Epithelial cell of proximal tubule (primary cell): Measurements from ENCODE around the gene TMEM88. TPM values are rescaled to one million over a fixed set of nuclear protein-coding genes. Genes with fewer than 3 reads are reported as not detected.

Experiments
- DNase-seq: peaks from one replicate; pipeline ENCODE4 v3.0.0-alpha.2; 2011; ENCODE audit warnings: low read depth
- H3K4me3 ChIP-seq: 2 replicates; pipeline ENCODE4 v1.5.1; 2011; ENCODE audit warnings: low read depth, mild to moderate bottlenecking, low read length
- CTCF ChIP-seq: conservative IDR thresholded peaks from 2 replicates; pipeline ENCODE4 v1.5.1; 2012; ENCODE audit warnings: low read depth, mild to moderate bottlenecking, low read length
- total RNA-seq: library from RNA; depleted of rRNA; stranded (reverse); fragments of >200 nt; gene quantifications from 2 replicates; pipeline ENCODE4 v1.2.3, GENCODE V29; 2015

TMEM88 gene
- total RNA-seq, 1 donor from 2014 or later: 7.3 TPM

GRCh38 chr17:7833011-7833794 lies 21.7 kb upstream of the TMEM88 start:
- no peak for TF ChIP-seq CTCF
- peak overlapping the region; percentile 91 for H3K4me3 ChIP-seq
- DNase-seq: no peak

- H3K4me3 ChIP-seq: peak within 1 kb of the TSS; percentile 91
- no peak for DNase-seq
- no peak for TF ChIP-seq CTCF
Observed at GRCh38 chr17:7833795-7834541, 20.9 kb upstream of the TMEM88 start, which contains the start of gene KDM6B. Gene KDM6B (plus strand): TSS chr17:7834217. CDS start chr17:7845555, 11,338 bp downstream.

- peak overlapping the region; percentile 91 for H3K4me3 ChIP-seq
- DNase-seq: no peak
- TF ChIP-seq CTCF: no peak
Observed at GRCh38 chr17:7834542-7834956, 20.3 kb upstream of the TMEM88 start.

GRCh38 chr17:7834957-7835813 lies 19.7 kb upstream of the TMEM88 start:
- TF ChIP-seq CTCF: peak; percentile 78
- no peak for DNase-seq
- peak overlapping the region; percentile 91 for H3K4me3 ChIP-seq

GRCh38 chr17:7835814-7836595 lies 18.9 kb upstream of the TMEM88 start:
- no peak for DNase-seq
- no peak for TF ChIP-seq CTCF
- peak overlapping the region; percentile 91 for H3K4me3 ChIP-seq

GRCh38 chr17:7836596-7837407 lies 18.1 kb upstream of the TMEM88 start:
- no peak for TF ChIP-seq CTCF
- no peak for DNase-seq
- peak overlapping the region; percentile 91 for H3K4me3 ChIP-seq
